Effector CD8-positive, alpha-beta T cell (primary cell): ENCODE data around the gene TBC1D23.
"Not testable (repeated sequence)": the region's sequence is repeated elsewhere in the genome, so short reads cannot be mapped to it uniquely, and the experiment has no call there.

Source experiments
- DNase-seq: peaks from one replicate; lab custom pipeline; 2025; lab: John Stamatoyannopoulos, UW

TBC1D23 gene

DNA sequence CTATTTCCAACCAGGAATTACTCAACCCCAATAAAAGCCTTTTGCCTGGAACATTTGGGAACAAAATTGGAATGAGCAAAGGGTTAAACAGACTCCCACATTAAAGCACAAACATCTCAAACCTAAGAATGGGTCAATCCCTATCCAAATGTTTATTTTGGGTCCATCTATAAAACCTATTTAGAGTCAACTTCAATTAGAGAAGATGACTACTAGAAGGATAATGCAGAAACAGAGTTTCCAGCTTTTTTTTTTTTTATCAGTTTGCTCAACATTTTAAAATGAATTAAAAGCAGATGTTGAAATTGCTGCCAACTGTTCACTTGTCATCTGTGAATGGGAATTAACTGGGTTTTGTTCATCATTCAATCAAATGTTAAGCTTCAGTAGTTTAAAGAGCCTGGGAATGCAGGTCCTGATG, 4.1 kb upstream of the TBC1D23 start:
- DNase-seq = no peak

DNA sequence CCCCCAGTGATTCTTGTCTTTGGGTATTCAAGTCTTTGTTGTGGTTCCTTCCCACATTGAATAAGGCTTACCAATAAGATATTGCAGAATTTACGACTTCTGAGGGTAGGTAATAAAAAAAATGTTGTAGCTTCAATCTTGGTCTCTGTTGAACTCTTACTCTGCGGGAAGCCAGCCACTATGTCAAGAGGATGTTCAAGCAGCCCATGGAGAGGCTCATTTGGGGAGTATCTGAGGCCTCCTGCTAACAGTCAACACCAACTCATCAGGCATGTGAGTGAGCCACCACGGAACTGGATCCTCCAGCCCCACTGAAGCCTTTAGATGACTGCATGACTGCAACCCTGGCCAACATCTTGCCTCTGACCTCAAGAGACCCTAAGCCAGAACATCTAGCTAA, 3.2 kb upstream of the TBC1D23 start:
- no peak for DNase-seq

GRCh38 chr3:100260081-100260684, 609 bp upstream of the TBC1D23 start:
- no peak for DNase-seq

- DNase-seq = no peak
These were observed 702 bp downstream of the TBC1D23 start for GRCh38 chr3:100261485-100261903.

DNA sequence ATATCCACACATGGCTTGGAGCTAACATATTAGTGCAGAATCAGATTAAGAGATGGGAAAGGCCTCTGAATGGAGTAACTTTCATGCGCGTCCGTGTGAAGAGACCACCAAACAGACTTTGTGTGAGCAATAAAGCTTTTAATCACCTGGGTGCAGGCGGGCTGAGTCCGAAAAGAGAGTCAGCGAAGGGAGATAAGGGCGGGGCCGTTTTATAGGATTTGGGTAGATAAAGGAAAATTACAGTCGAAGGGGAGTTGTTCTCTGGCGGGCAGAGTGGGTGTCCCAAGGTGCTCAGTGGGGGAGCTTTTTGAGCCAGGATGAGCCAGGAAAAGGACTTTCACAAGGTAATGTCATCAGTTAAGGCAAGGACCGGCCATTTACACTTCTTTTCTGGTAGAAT, 2.1 kb downstream of the TBC1D23 start:
- DNase-seq = not testable (repeated sequence)

- no peak for DNase-seq
These were observed 2.8 kb downstream of the TBC1D23 start for GRCh38 chr3:100263583-100263982.

GRCh38 chr3:100264242-100264641, 3.5 kb downstream of the TBC1D23 start:
- DNase-seq = no peak

GRCh38 chr3:100265016-100265415, 4.2 kb downstream of the TBC1D23 start:
- DNase-seq = no peak

- DNase-seq = no peak
These were observed 5.7 kb downstream of the TBC1D23 start for GRCh38 chr3:100266531-100266930.

GRCh38 chr3:100268156-100268555, 7.4 kb downstream of the TBC1D23 start:
- no peak for DNase-seq

DNA sequence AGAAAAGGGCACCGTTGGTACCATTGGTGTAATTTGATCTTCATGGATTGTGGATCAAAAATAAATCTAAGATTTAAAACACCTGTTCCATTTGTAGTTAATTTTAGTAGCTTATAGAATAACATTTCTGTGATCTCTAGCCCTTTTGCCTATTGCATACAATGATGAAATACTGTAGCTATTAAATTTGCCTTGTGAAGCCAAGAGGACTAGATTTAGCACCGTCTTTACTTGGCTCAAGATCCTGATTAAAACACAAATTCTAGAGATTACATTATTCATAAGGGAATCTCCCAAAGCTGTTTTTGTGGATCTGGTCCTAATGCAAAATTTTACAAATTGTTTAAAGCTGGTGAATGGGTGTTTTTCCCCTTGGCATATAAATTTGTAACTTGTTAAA, 8.2 kb downstream of the TBC1D23 start:
- no peak for DNase-seq

GRCh38 chr3:100269410-100270214, 8.8 kb downstream of the TBC1D23 start:
- DNase-seq = no peak

GRCh38 chr3:100270215-100270583, 9.4 kb downstream of the TBC1D23 start:
- DNase-seq = no peak

DNA sequence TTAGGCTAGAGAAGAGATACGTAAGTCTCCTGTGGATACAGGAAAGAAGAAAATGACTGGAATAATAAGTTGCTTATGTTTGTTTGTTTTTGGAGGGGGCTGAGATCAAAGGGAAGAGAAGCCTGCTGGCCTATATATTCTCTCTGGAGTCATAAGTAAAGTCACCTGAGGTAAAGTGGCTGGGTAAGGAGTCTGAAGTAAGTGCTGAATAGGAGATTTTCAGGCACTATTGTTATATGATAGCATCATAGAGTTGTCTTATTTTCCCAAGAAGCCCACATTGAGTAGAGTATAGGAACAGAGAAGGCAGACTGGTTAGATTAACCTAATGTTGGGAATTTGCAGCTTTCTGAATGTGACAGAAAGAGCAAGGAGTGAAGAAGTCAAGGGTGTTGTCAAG, 10.7 kb downstream of the TBC1D23 start:
- no peak for DNase-seq

- DNase-seq = not testable (repeated sequence)
These were observed 12.2 kb downstream of the TBC1D23 start for GRCh38 chr3:100272797-100273611.

- no peak for DNase-seq
These were observed 13.6 kb downstream of the TBC1D23 start for GRCh38 chr3:100274361-100274760.

DNA sequence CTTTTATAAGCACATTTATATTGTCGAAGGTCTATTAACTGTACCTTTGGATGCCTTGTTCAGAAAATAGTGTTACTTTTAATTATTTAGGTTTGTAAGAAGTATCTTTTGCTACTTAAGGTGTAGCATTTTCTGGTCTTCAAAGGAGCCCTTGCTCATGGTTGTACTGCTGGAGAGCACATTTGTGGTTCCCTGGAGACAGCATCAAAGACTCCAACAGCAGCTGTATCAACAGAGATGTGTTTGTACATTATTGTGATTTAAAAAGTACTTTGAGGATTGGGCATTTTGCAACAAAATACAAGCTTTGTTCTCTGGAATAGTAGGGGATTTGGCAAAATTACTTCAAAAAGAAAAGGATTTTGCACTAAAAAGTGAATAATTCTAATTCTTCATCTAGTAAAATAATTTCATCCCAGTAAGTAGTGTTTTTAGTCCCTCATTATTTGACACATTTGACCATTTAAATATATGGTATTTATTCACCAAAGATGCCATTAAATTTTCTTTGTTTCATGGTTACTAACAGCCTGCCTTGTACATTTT, 16.5 kb downstream of the TBC1D23 start:
- no peak for DNase-seq

- DNase-seq = no peak
These were observed 18.1 kb downstream of the TBC1D23 start for GRCh38 chr3:100278910-100279309.

DNA sequence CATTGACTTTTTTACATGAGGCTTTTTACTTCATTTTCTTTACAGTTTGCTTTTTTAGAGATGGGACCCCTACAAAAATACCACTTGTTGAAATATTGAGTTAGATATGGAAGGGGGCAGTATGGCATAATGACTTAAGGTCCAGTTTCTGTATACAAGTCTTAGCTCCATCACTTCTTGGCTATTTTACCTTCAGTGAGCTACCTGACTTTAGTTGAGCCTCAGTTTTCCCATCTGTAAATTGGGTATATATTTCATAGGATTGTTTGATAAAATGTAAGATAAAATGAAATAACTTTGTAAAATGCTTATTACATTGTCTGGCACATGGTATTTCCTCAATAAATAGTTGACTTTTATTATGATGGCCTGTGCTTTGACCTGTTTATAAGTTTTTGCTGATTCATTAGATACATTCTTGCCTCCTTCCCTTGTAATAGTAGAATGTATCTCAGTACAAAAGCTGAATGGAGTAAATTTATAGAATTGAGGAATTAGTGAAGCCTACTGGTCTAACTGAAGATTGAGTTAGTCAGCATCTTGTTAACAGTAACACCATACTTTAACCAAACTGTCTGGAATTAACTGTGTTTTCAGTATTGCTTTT, 27.6 kb downstream of the TBC1D23 start:
- DNase-seq = no peak

GRCh38 chr3:100289339-100289738, 28.5 kb downstream of the TBC1D23 start:
- no peak for DNase-seq

DNA sequence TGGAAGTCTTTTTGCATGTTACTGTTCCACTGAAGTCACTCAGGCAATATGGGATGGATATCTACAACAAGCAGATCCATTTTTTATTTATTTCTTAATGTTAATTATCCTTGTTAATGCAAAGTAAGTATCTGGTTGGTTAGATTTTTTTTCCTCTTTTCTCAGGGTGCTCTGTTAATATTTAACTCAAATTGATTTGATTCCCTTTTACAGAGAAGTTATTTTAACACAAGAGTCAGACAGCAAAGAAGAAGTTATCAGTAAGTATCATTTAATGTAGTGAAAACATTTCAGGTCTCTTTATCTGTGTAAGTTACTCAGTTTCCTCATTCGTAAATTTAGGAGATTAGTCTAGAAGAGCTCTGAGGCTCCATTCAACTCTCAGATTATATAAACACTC, 34.3 kb downstream of the TBC1D23 start:
- no peak for DNase-seq

GRCh38 chr3:100297784-100298183, 37.0 kb downstream of the TBC1D23 start:
- no peak for DNase-seq
